ENCODE results near the gene OR51E2. TPM values are rescaled to one million over a fixed set of nuclear protein-coding genes. Genes with fewer than 3 reads are reported as not detected.

OR51E2 gene
- total RNA-seq, 4 donors from 2014 or later = 0.10 to 0.30 TPM; not detected in 2

GRCh38 chr11:4658629-4659445 lies 38.8 kb downstream of the OR51E2 start:
- DNase-seq (ENCODE audit: low spot score in 2 of 2) = no peak
- intact Hi-C loops (cut with DNase I; ENCODE audit: low total_unique reads) = no loop called here
- WGBS, 2 donors = 61 to 66% methylated on average over 5 of the region's 5 CpGs
- no peak for TF ChIP-seq POLR2A (IDR thresholded peaks at IDR 0.05)
- no peak for TF ChIP-seq CTCF (IDR thresholded peaks at IDR 0.05)
- no peak overlapping the region for H3K4me3 ChIP-seq (ENCODE audit: low read depth, poor library complexity, severe bottlenecking)

GRCh38 chr11:4654635-4655369 lies 42.9 kb downstream of the OR51E2 start:
- no peak for DNase-seq (ENCODE audit: low spot score in 2 of 2)
- H3K4me3 ChIP-seq (ENCODE audit: low read depth, poor library complexity, severe bottlenecking) = no peak overlapping the region
- intact Hi-C loops (cut with DNase I; ENCODE audit: low total_unique reads) = no loop called here
- TF ChIP-seq POLR2A (IDR thresholded peaks at IDR 0.05) (no peak), CTCF (IDR thresholded peaks at IDR 0.05) (no peak)
- WGBS, 2 donors = 67 to 85% methylated on average over 2 of the region's 2 CpGs

- no peak for DNase-seq (ENCODE audit: low spot score in 2 of 2)
- intact Hi-C loops (cut with DNase I; ENCODE audit: low total_unique reads) = no loop called here
- 48 to 72% methylated on average over 4 of the region's 4 CpGs for WGBS, 2 donors
- TF ChIP-seq POLR2A (IDR thresholded peaks at IDR 0.05) (no peak), CTCF (IDR thresholded peaks at IDR 0.05) (no peak)
- no peak overlapping the region for H3K4me3 ChIP-seq (ENCODE audit: low read depth, poor library complexity, severe bottlenecking)
Measured at GRCh38 chr11:4647766-4648165, 49.9 kb downstream of the OR51E2 start.

- intact Hi-C loops (cut with DNase I; ENCODE audit: low total_unique reads) = no loop called here
- no peak for TF ChIP-seq POLR2A (IDR thresholded peaks at IDR 0.05)
- TF ChIP-seq CTCF (IDR thresholded peaks at IDR 0.05) = no peak
- 79 to 80% methylated on average over 2 of the region's 2 CpGs for WGBS, 2 donors
- no peak for DNase-seq (ENCODE audit: low spot score in 2 of 2)
- H3K4me3 ChIP-seq (ENCODE audit: low read depth, poor library complexity, severe bottlenecking) = no peak overlapping the region
Measured at GRCh38 chr11:4645974-4646373, 51.7 kb downstream of the OR51E2 start.

- 65 to 73% methylated on average over 4 of the region's 4 CpGs for WGBS, 2 donors
- intact Hi-C loops (cut with DNase I; ENCODE audit: low total_unique reads) = no loop called here
- no peak overlapping the region for H3K4me3 ChIP-seq (ENCODE audit: low read depth, poor library complexity, severe bottlenecking)
- no peak for TF ChIP-seq POLR2A (IDR thresholded peaks at IDR 0.05)
- no peak for TF ChIP-seq CTCF (IDR thresholded peaks at IDR 0.05)
- no peak for DNase-seq (ENCODE audit: low spot score in 2 of 2)
Measured at GRCh38 chr11:4644233-4644632, 53.4 kb downstream of the OR51E2 start.
